KMS-11 (cell line): ENCODE measurements around the gene EPS8L3.

Experiments
- H2AFZ ChIP-seq: fragments of 200-600 bp; sonication (generic); 2 replicates; pipeline ENCODE4 v1.6.1; 2016; ENCODE audit warnings: antibody characterized with exemption, mixed run types, low read depth
- H3K27ac ChIP-seq: fragments of 200-600 bp; sonication (generic); 2 replicates; pipeline ENCODE4 v1.6.1; 2016; ENCODE audit warnings: mild to moderate bottlenecking, mixed run types
- H3K27me3 ChIP-seq: fragments of 200-600 bp; sonication (generic); 2 replicates; pipeline ENCODE4 v1.6.1; 2017; ENCODE audit warnings: mild to moderate bottlenecking, low read depth, mixed run types, moderate library complexity; ENCODE audit not compliant: insufficient read depth
- H3K36me3 ChIP-seq: fragments of 200-600 bp; sonication (generic); 2 replicates; pipeline ENCODE4 v1.6.1; 2017; ENCODE audit warnings: mild to moderate bottlenecking, mixed run types; ENCODE audit not compliant: insufficient read depth
- H3K4me1 ChIP-seq: fragments of 200-600 bp; sonication (generic); 2 replicates; pipeline ENCODE4 v1.6.1; 2016; ENCODE audit warnings: mild to moderate bottlenecking, low read depth, mixed run types; ENCODE audit not compliant: poor library complexity, severe bottlenecking
- H3K4me2 ChIP-seq: fragments of 200-600 bp; sonication (generic); 2 replicates; pipeline ENCODE4 v1.7.0; 2016; ENCODE audit warnings: mild to moderate bottlenecking, mixed run types
- H3K4me3 ChIP-seq: fragments of 200-600 bp; sonication (generic); IDR thresholded peaks from 2 replicates; pipeline ENCODE4 v1.6.1; 2017; ENCODE audit warnings: low read depth, low read length, mixed read lengths; ENCODE audit not compliant: insufficient read depth
- H3K79me2 ChIP-seq: fragments of 200-600 bp; sonication (generic); 2 replicates; pipeline ENCODE4 v1.6.1; 2016; ENCODE audit warnings: low read depth, mixed run types; ENCODE audit not compliant: insufficient read depth
- H3K9ac ChIP-seq: fragments of 200-600 bp; sonication (generic); 2 replicates; pipeline ENCODE4 v1.6.1; 2016; ENCODE audit warnings: mild to moderate bottlenecking, mixed run types
- H4K20me1 ChIP-seq: fragments of 200-600 bp; sonication (generic); 2 replicates; pipeline ENCODE4 v1.6.1; 2016; ENCODE audit warnings: mild to moderate bottlenecking, mixed run types; ENCODE audit not compliant: insufficient read depth
- TF ChIP-seq, protein P1 (sequence below): fragments of 200-600 bp; sonication (generic); conservative IDR thresholded peaks from 2 replicates; pipeline ENCODE4 v1.6.1; 2017; ENCODE audit warnings: low read depth, mild to moderate bottlenecking, antibody characterized with exemption, low read length, moderate library complexity, mixed read lengths

EPS8L3 gene

DNA sequence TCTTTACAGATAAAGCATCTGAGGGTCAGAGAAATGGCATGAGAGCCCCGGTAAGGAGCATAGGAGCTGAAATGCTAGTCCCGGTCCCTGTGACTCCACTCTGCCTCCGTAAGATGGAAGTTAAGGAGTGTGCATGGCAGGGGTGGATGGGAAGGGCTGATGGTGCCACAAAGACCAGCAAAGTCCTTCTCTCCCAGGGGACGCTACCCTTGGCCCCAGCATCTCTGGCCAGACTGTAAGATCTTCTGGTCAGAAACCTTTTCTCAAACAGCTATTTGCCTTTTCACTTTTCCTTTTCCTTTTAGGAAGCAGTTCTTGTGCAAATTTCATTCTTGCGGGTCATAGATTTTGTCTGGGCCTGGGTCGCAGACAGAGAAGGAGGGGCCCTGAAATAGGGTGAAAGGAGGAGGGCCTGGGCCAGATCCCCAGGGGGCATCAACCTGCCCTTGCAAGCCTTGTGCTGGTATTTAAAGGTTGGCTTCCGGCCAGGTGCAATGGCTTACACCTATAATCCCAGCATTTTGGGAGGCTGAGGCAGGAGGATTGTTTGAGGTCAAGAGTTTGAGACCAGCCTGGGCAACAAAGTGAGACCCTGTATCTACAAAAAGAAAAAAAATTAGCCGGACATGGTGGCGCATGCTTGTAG, 14.4 kb upstream of the EPS8L3 start:
- no peaks in the 10 kb centered on the region for H4K20me1 ChIP-seq
- H3K9ac ChIP-seq: no peak overlapping the region
- peaks cover 20% of the 10 kb centered on the region for H3K4me1 ChIP-seq
- no peaks in the 10 kb centered on the region for H3K27me3 ChIP-seq
- H3K27ac ChIP-seq: no peak overlapping the region
- TF ChIP-seq, protein P1, sequence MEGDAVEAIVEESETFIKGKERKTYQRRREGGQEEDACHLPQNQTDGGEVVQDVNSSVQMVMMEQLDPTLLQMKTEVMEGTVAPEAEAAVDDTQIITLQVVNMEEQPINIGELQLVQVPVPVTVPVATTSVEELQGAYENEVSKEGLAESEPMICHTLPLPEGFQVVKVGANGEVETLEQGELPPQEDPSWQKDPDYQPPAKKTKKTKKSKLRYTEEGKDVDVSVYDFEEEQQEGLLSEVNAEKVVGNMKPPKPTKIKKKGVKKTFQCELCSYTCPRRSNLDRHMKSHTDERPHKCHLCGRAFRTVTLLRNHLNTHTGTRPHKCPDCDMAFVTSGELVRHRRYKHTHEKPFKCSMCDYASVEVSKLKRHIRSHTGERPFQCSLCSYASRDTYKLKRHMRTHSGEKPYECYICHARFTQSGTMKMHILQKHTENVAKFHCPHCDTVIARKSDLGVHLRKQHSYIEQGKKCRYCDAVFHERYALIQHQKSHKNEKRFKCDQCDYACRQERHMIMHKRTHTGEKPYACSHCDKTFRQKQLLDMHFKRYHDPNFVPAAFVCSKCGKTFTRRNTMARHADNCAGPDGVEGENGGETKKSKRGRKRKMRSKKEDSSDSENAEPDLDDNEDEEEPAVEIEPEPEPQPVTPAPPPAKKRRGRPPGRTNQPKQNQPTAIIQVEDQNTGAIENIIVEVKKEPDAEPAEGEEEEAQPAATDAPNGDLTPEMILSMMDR: no peak
- H3K36me3 ChIP-seq: no peaks in the 10 kb centered on the region
- no peak overlapping the region; the same call in 1 of the 2 replicates for H2AFZ ChIP-seq
- no peaks in the 10 kb centered on the region for H3K79me2 ChIP-seq
- no peak overlapping the region for H3K4me2 ChIP-seq
- H3K4me3 ChIP-seq: no peak overlapping the region

DNA sequence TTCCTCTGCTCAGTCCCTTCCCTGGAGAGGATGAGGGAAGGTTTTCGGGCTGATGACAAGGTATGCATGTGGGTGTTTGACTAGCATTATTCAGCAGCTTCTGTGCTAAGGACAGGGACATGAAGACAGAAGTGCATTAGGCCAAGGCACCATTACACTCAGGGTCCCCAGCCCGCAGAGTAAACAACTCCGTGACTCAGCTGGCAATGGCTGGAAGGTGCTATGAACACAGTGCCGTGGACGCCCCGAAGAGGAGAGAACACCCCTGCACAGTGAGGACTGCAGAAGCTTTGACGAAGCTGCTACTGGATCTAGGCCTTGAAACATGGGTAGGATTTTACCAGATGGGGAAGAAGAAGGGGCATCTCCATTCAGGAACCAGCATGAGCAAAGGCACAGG, 13.7 kb upstream of the EPS8L3 start:
- Histone ChIP-seq H3K27ac (no peak overlapping the region), H3K79me2 (no peaks in the 10 kb centered on the region), H3K9ac (no peak overlapping the region), H3K4me3 (no peak overlapping the region), H3K36me3 (no peaks in the 10 kb centered on the region), H3K4me2 (no peak overlapping the region), H4K20me1 (no peaks in the 10 kb centered on the region), H3K27me3 (no peaks in the 10 kb centered on the region), H3K4me1 (peaks cover 20% of the 10 kb centered on the region), H2AFZ (peak overlapping the region; percentile 58)
- TF ChIP-seq, protein P1: no peak

DNA sequence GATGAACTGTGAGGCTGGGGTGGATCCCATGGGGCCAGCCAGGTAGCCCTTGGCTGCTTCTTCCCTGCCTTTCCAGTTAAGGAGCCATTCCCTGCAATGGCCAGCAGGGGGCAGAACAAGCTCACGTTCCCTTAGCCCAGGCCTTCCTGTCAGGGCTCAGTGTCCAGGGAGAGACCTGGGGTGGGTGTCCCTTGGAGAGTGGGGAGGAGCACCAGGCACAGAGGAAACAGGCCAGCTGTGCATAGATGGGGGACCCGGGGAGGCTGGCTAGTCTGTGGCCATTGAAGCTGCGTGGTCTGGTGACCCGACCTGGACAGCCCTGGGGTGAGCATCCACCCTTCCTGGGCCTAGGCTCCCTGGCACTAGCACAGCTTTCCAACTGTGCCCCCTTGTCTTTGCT, 13.2 kb upstream of the EPS8L3 start:
- H3K79me2 ChIP-seq: no peaks in the 10 kb centered on the region
- H3K27me3 ChIP-seq: no peaks in the 10 kb centered on the region
- no peak overlapping the region for H3K9ac ChIP-seq
- no peaks in the 10 kb centered on the region for H3K36me3 ChIP-seq
- H4K20me1 ChIP-seq: no peaks in the 10 kb centered on the region
- H2AFZ ChIP-seq: peak overlapping the region; percentile 58
- H3K4me1 ChIP-seq: peaks cover 20% of the 10 kb centered on the region
- no peak overlapping the region for H3K27ac ChIP-seq
- H3K4me3 ChIP-seq: no peak overlapping the region
- TF ChIP-seq, protein P1: peak; percentile 100
- no peak overlapping the region for H3K4me2 ChIP-seq

DNA sequence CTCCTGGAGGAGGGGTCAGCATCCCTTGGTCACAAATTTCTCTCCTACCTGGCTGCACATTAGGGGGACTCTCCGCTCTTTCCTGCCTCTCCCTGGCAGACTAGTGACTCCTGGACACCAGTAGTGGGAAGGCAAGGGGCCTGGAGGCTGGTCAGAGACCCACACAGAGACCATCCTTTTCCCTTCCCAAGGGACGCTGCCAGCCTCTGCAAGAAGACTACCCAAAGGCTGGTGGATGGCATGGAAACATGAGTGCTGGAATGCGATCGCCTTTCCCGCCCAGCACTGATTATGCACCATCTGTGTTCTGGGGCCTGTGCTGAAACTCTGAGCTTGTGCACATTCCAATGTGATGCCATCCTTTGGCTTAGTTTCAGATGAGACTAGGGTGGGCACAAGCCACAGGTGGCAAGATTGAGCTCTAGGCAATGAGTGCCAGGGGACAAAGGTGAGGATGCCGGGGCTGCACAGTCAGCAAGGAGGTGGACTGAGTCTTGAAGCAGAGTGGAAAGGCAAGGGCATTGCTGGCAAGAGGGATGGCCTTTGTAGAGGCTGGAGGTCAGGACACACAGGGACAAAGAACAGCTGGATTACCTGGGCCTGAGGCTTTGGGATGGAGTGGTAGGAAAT, 12.6 kb upstream of the EPS8L3 start:
- Histone ChIP-seq H3K9ac (no peak overlapping the region), H3K79me2 (no peaks in the 10 kb centered on the region), H3K4me1 (peaks cover 20% of the 10 kb centered on the region), H3K4me3 (no peak overlapping the region), H2AFZ (no peak overlapping the region), H3K27me3 (no peaks in the 10 kb centered on the region), H3K27ac (no peak overlapping the region), H3K4me2 (no peak overlapping the region), H3K36me3 (no peaks in the 10 kb centered on the region), H4K20me1 (no peaks in the 10 kb centered on the region)
- TF ChIP-seq, protein P1: no peak
